GM12873 (cell line): ENCODE measurements around the gene ZNF3.

Experiments
- TF ChIP-seq, protein P1 (sequence below): IDR thresholded peaks from 2 replicates; pipeline ENCODE4 v1.5.1; 2012; ENCODE audit warnings: low read depth, mild to moderate bottlenecking, moderate library complexity, low read length, control low read depth; ENCODE audit not compliant: insufficient read depth; ENCODE audit errors: missing control alignments

ZNF3 gene

DNA sequence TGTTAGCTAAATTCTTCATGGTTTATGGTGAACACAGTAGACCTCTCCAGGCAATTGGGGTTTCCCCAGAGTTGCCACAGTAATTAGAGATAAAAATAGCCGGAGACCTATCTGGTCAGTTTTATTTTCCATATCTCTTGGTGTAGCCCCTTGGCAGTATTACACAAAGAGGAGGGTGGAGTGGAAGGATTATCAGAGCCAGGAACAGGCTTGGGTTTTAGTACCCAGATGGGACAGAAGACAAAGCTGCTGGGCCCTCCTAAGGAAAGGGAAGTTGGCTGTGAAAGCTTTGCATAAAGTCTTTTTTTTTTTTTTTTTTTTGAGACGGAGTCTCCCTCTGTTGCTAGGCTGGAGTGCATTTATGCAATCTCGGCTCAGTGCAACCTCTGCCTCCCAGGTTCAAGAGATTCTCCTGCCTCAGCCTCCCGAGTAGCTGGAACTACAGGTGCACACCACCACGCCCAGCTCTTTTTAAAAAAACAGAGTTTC is 22.2 kb downstream of the ZNF3 start:
- TF ChIP-seq, protein P1, sequence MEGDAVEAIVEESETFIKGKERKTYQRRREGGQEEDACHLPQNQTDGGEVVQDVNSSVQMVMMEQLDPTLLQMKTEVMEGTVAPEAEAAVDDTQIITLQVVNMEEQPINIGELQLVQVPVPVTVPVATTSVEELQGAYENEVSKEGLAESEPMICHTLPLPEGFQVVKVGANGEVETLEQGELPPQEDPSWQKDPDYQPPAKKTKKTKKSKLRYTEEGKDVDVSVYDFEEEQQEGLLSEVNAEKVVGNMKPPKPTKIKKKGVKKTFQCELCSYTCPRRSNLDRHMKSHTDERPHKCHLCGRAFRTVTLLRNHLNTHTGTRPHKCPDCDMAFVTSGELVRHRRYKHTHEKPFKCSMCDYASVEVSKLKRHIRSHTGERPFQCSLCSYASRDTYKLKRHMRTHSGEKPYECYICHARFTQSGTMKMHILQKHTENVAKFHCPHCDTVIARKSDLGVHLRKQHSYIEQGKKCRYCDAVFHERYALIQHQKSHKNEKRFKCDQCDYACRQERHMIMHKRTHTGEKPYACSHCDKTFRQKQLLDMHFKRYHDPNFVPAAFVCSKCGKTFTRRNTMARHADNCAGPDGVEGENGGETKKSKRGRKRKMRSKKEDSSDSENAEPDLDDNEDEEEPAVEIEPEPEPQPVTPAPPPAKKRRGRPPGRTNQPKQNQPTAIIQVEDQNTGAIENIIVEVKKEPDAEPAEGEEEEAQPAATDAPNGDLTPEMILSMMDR, result no peak

DNA sequence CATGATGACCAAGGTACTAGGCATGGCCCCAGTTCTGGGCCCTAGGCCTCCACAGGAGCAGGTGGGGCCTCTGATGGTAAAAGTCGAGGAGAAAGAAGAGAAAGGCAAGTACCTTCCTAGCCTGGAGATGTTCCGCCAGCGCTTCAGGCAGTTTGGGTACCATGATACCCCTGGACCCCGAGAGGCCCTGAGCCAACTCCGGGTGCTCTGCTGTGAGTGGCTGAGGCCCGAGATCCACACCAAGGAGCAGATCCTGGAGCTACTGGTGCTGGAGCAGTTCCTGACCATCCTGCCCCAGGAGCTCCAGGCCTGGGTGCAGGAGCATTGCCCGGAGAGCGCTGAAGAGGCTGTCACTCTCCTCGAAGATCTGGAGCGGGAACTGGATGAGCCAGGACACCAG is 24.5 kb downstream of the ZNF3 start:
- TF ChIP-seq, protein P1, result no peak

DNA sequence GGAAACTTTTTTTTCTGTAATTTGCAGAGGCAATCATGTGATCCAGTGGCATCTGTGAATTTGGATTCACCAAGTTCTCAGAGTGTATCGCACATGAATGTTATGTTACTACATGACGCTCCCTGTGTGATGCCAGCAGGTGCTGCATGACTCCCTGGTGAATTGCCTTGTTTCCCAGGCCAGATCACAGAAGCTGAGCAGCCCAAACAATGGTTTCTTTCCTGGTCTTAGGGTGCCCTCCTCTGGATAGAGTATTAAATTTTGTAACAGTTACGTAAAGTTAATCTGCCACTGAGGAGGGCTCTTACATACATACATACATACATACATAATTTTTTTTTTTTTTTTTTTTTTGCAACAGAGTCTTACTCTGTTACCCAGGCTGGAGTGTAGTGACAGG is 28.3 kb downstream of the ZNF3 start:
- TF ChIP-seq, protein P1, result peak; percentile 17

DNA sequence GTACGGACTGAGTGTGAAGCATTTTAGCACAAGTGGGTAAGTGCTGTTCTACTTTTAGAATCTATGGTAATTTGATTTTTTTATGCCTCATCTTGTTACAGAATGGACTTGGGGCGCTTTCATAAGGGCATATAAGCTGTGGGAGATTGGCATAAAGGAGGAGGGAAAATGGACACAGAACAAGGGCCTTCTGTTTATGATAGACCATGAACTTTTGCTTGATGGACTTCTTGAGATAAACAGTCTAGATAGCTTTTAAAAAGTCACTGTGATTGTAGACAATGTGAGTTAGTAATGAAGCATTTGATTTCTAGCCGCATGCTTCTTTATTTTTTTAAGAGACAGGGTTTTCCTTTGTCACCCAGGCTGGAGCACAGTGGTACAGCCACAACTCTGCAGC is 29.9 kb downstream of the ZNF3 start:
- TF ChIP-seq, protein P1, result no peak

DNA sequence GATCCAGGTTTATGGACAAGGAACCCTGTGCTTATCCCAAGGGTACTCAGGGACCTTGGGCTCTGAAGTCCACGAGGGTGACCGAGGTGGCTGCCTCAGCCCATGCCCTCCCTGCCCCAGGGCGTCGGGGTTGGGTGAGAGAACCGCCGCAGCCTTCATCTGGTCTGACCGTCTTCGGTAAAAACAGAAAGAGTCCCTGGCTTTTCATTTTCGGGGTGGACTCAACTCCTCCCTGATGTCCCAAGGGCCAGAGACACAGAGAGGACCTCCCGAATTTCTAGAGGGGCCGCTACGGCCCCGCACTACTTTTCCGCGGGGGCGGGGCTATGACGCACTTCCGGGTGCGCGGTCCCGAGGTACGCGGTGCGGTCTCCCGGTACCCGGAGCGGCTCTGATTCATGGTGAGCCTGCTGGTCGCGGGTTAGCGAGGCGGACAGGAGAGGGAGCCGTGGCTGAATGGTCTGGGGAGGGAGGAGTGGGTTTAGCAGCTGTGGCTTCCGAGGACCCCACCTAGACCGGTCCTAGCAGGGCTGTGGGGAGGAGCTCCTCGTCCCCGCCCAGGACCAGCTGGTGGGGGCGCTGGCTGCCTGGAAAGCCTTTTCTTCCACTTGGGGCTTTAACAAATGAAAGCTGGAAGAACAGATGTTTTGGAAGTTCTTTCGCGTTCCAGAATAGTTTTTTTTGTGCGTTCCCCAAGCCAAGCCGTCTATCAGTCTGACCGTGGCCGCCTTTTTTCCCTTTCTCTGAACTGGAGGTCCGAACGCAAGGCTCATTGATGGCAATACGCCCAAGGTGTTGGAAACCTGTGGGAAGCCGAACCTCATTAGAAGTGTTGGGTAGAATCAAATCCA is 31.9 kb downstream of the ZNF3 start, which contains the start of gene ZSCAN21:
TSS of gene ZSCAN21 (plus strand) at position 334 of the 851 bp plus-strand sequence. CDS start 7,233 bp downstream, outside the sequence.
- TF ChIP-seq, protein P1, result peak; percentile 20

DNA sequence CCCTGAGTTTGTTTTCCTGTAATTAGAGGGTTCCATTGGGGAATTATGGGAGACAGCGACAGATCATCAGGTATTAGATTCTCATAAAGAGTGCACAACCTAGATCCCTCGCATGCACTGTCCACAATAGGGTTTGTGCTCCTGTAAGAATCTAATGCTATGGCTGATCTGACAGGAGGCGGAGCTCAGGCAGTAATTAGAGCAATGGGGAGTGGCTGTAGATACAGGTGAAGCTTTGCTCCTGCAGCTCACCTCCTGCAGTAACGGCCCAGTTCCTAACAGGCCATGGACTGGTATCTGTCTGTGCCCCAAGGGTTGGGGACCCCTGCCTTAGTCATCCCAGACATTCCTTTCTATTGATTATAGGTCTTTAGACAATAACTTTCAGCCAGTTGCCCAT is 32.8 kb downstream of the ZNF3 start:
- TF ChIP-seq, protein P1, result no peak

DNA sequence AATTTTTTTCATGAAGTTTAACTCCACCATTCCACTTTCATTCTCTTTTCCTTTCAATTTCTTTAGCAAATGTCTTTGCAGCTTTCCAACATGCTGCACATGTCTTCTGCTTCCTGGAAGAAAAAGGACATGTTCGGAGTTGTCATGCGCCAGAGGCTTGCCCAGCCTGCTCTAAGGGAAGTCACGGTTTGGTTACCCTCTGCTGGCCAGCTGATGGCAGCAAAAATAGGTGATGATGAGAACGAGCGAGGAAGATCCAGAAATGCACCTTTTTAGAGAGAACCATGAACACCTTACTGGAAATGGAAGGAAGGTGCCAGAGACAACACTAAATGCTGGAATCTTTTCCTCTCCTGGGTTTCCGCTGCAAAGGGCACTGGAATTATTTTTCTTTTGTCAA is 36.8 kb downstream of the ZNF3 start:
- TF ChIP-seq, protein P1, result peak; percentile 46
